Coronary artery (tissue), 2 donors: ENCODE measurements around the gene ALKBH5.

Experiments
- DNase-seq: peaks from one replicate; pipeline ENCODE4 v3.0.0-alpha.2; 2017; ENCODE audit warnings: low spot score
- H3K27ac ChIP-seq, 2 donors: fragments of 200-600 bp; sonication (generic); one replicate each; pipeline ENCODE4 v1.5.1; 2016 to 2019
- H3K4me3 ChIP-seq: fragments of 200-600 bp; sonication (generic); 2 replicates; pipeline ENCODE4 v1.5.1; 2016; ENCODE audit warnings: mild to moderate bottlenecking, moderate library complexity
- CTCF ChIP-seq: fragments of 200-600 bp; sonication (generic); IDR thresholded peaks from one replicate; pipeline ENCODE4 v1.5.1; 2019; ENCODE audit warnings: antibody characterized with exemption

ALKBH5 gene

DNA sequence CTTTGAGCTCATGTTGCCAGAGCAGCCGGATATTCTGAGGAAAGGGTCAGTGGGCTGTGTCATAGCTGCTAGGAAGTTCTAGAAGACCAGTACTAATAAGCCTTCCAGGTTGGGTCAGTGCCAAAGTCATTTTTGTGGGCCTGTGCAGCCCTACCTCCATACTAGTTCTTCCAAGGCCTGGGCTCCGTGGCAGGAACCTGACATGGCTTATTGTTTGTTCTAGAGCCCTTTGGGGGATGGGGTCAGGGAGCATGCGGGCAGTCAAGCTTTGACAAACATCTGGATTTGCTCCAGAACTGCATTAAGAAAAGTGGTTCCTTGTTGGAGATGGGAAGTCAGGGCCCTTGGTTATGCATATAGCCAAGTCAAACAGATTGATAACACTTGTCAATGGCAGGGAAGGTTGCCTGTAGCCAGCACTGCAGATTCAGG, 7.6 kb downstream of the ALKBH5 start:
- no peak for DNase-seq
- H3K27ac ChIP-seq: peak overlapping the region in 1 of 2 donors; percentile 39
- peak overlapping the region; percentile 32 for H3K4me3 ChIP-seq
- TF ChIP-seq CTCF: no peak

DNA sequence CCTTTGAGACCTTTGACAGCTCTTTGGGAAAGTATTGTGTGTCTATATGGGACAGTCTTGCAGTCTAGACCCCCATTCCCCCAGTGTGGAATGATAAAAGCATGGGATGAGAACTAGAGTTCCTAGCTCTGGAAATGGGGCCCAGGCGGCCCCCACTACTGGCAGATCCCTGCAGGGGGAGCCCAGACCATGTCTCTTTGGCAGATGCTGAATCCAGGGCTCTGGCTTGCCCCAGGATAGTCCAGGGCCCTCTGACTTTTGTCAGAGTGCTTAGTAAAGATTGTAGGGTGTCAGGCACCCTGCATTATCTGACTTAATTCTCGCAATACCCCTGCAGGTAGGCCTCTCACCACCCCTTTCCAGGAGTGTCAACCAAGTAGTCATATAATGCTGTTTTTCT, 8.3 kb downstream of the ALKBH5 start:
- TF ChIP-seq CTCF: no peak
- no peak overlapping the region for H3K4me3 ChIP-seq
- no peak for DNase-seq
- H3K27ac ChIP-seq: no peak overlapping the region

- H3K27ac ChIP-seq: no peak overlapping the region
- DNase-seq: no peak
- H3K4me3 ChIP-seq: no peak overlapping the region
- TF ChIP-seq CTCF: no peak
Observed at GRCh38 chr17:18194394-18194793, 10.8 kb downstream of the ALKBH5 start.

DNA sequence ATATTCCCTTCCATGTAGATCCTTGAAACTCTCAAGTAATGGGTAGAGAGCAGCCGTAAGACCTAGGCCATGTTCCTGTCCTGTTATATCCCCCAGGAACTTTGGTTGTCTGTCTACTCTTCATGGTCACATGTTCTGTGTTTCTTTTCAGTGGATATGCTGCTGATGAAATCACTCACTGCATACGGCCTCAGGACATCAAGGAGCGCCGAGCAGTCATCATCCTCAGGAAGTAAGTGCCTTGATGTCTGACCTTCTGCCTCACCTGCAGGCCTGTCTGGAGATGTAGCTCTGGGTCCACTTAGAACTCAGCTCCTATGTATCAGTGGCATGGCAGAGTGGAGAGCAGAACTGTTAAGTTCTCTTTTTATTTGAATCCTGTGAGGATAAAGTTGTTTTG, 11.2 kb downstream of the ALKBH5 start:
- no peak for DNase-seq
- H3K27ac ChIP-seq: no peak overlapping the region

DNA sequence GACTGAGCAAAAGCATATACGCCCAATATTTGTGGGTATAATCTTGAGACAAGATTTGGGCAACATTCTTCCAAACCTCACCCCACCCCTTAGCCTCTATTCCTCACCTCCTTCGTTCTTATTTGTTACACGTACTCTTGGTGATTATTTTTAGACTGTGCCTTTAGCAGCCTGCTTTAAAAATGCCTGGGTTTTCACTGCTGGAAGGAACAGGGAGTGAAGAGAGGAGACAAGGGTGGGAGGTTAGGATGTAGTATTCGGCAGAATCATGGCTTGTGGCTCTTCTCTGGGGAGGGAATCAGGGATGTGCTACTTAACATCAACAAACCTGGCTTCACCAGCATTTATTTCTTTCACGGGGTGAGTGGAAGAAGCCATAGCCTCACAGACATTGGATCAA, 11.6 kb downstream of the ALKBH5 start:
- DNase-seq: no peak
- H3K4me3 ChIP-seq: no peak overlapping the region
- no peak overlapping the region for H3K27ac ChIP-seq
- TF ChIP-seq CTCF: no peak

More for the DNA sequence above, 11.2 kb downstream of the ALKBH5 start:
- TF ChIP-seq CTCF: no peak
- no peak overlapping the region for H3K4me3 ChIP-seq

- DNase-seq: no peak
- TF ChIP-seq CTCF: no peak
- Histone ChIP-seq H3K27ac (no peak overlapping the region), H3K4me3 (peak overlapping the region; percentile 3)
Observed at GRCh38 chr17:18197535-18198194, 14.0 kb downstream of the ALKBH5 start.

DNA sequence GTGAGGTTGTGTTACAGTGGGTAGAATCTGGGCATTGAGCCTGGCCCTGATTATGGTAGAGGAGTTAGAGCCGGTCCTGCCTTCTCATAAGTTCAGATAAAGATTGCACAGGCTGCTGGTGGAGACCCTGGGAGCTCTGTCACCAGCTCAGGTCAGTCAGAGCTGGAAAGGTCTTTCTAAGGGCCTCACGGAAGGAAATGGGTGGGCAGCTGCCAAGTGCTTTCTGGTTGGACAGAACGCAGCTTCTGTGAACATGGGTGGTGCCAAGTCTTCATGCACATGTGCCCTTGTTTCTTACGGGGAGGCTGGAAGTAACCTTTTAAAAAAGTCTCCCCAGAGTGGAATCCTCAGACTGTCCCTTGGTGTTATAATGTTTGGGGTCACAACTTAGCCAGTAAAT, 14.9 kb downstream of the ALKBH5 start:
- Histone ChIP-seq H3K4me3 (peak overlapping the region; percentile 7), H3K27ac (no peak overlapping the region)
- no peak for TF ChIP-seq CTCF
- DNase-seq: no peak
